Endothelial cell of umbilical vein (primary cell): ENCODE results near the gene EVX1. TPM values are rescaled to one million over a fixed set of nuclear protein-coding genes. Genes with fewer than 3 reads are reported as not detected.

Experiments used
- BruUV-seq: library from RNA; stranded (reverse); fragments of 400-500 nt; replicated peaks from 2 replicates; lab custom pipeline; 2021; lab: Mats Ljungman, UMichigan
- CTCF ChIA-PET: fragments of 300-600, 350-600 bp; sonication (Branson Sonifier 250); formaldehyde crosslinking; loops from one replicate; lab custom pipeline; 2021; ENCODE audit warnings: antibody characterized with exemption, inconsistent platforms; lab: Charles Lee
- POLR2A ChIA-PET: fragments of 300-600, 350-600 bp; sonication (Branson Sonifier 250); formaldehyde crosslinking; loops from one replicate; lab custom pipeline; 2021; ENCODE audit warnings: antibody characterized with exemption, inconsistent platforms; lab: Charles Lee
- DNase-seq: peaks from one replicate; pipeline ENCODE4 v3.0.0-alpha.2; 2011; ENCODE audit warnings: low read depth, low spot score
- FAIRE-seq: peaks from 2 replicates; lab custom pipeline; 2011; peaks lifted over from hg19 to GRCh38; lab: Jason Lieb, UNC
- H2AFZ ChIP-seq: 2 replicates; pipeline ENCODE4 v1.6.0; 2012; ENCODE audit warnings: low read depth, low read length, control low read depth, inconsistent platforms
- H3K27ac ChIP-seq: 2 replicates; pipeline ENCODE4 v1.5.1; 2011; ENCODE audit warnings: low read depth, mild to moderate bottlenecking, control low read depth, low read length, moderate library complexity; ENCODE audit not compliant: insufficient read depth
- H3K27me3 ChIP-seq, 2 experiments: 2 replicates each; pipeline versions ENCODE4 v1.6.0 to v1.6.1; 2011; ENCODE audit warnings: low read length in 2 of 2, mixed read lengths in 1 of 2; ENCODE audit not compliant: control insufficient read depth in 2 of 2, insufficient read depth in 2 of 2
- H3K36me3 ChIP-seq, 2 experiments: 2 replicates in 1 of 2; 3 replicates in 1 of 2; pipeline ENCODE4 v1.5.1; 2011; ENCODE audit warnings: low read length in 2 of 2, mild to moderate bottlenecking in 1 of 2, moderate library complexity in 1 of 2; ENCODE audit not compliant: control insufficient read depth in 2 of 2, insufficient read depth in 2 of 2; ENCODE audit errors: extremely low read depth in 1 of 2
- H3K4me1 ChIP-seq: 3 replicates; pipeline ENCODE4 v1.5.1; 2011; ENCODE audit warnings: mild to moderate bottlenecking, low read length; ENCODE audit not compliant: control insufficient read depth, insufficient read depth; ENCODE audit errors: extremely low read depth
- H3K4me2 ChIP-seq: 2 replicates; pipeline ENCODE4 v1.6.1; 2011; ENCODE audit warnings: low read length, control low read depth, mixed read lengths; ENCODE audit not compliant: insufficient read depth
- H3K4me3 ChIP-seq, 3 experiments: fragments of 200-600 bp in 1 of 3; sonication (generic), shearing (Covaris generic) in 1 of 3; replicated peaks in 1 of 3; 2 replicates each; pipeline ENCODE4 v1.5.1; 2011 to 2016; ENCODE audit warnings: control low read depth in 3 of 3, low read length in 3 of 3, mild to moderate bottlenecking in 2 of 3, inconsistent platforms in 1 of 3, low read depth in 1 of 3, moderate library complexity in 1 of 3; ENCODE audit not compliant: insufficient read depth in 1 of 3
- H3K79me2 ChIP-seq: 2 replicates; pipeline ENCODE4 v1.6.0; 2012; ENCODE audit warnings: low read length, inconsistent platforms; ENCODE audit not compliant: control insufficient read depth, insufficient read depth
- H3K9ac ChIP-seq: replicated peaks from 2 replicates; pipeline ENCODE3; 2011; ENCODE audit warnings: low read length, control low read depth; ENCODE audit not compliant: insufficient read depth; ENCODE audit errors: extremely low read depth
- H3K9me1 ChIP-seq: replicated peaks from 3 replicates; pipeline ENCODE4 v1.6.0; 2011; ENCODE audit warnings: mild to moderate bottlenecking, low read length; ENCODE audit not compliant: control insufficient read depth, insufficient read depth; ENCODE audit errors: extremely low read depth
- H3K9me3 ChIP-seq: replicated peaks from 2 replicates; pipeline ENCODE4 v1.5.1; 2012; ENCODE audit warnings: low read length, inconsistent platforms; ENCODE audit not compliant: control insufficient read depth, insufficient read depth
- H4K20me1 ChIP-seq: replicated peaks from 2 replicates; pipeline ENCODE3; 2011; ENCODE audit warnings: mild to moderate bottlenecking, low read length; ENCODE audit not compliant: control insufficient read depth, insufficient read depth; ENCODE audit errors: extremely low read depth
- EZH2 ChIP-seq: IDR thresholded peaks from 2 replicates; pipeline ENCODE4 v1.6.1; 2012; ENCODE audit warnings: borderline replicate concordance, low read depth, mild to moderate bottlenecking, moderate library complexity, low read length, inconsistent platforms; ENCODE audit not compliant: severe bottlenecking
- FOS ChIP-seq: IDR thresholded peaks from 2 replicates; pipeline ENCODE4 v1.6.1; 2011; ENCODE audit warnings: mild to moderate bottlenecking, low read length, moderate library complexity, borderline replicate concordance; ENCODE audit not compliant: insufficient read depth
- GATA2 ChIP-seq: IDR thresholded peaks from 2 replicates; pipeline ENCODE4 v1.7.0; 2011; ENCODE audit warnings: low read depth, mild to moderate bottlenecking, moderate library complexity, mixed read lengths, low read length; ENCODE audit not compliant: insufficient read length, insufficient read depth
- JUN ChIP-seq: IDR thresholded peaks from 2 replicates; pipeline ENCODE4 v1.6.1; 2011; ENCODE audit warnings: borderline replicate concordance, low read depth; ENCODE audit not compliant: insufficient read length, insufficient read depth
- MAX ChIP-seq: IDR thresholded peaks from 2 replicates; pipeline ENCODE4 v1.6.1; 2011; ENCODE audit not compliant: insufficient read depth, insufficient read length
- MYC ChIP-seq: IDR thresholded peaks from one replicate; pipeline ENCODE4 v1.6.1; 2011; ENCODE audit warnings: mild to moderate bottlenecking, low read depth, low read length
- POLR2A ChIP-seq: IDR thresholded peaks from 2 replicates; pipeline ENCODE4 v1.6.1; 2012; ENCODE audit warnings: low read depth, mild to moderate bottlenecking, control low read depth, low read length
- POLR2AphosphoS5 ChIP-seq: IDR thresholded peaks from 2 replicates; pipeline ENCODE4 v1.6.1; 2012; ENCODE audit warnings: low read depth, mild to moderate bottlenecking, control low read depth, low read length, moderate library complexity; ENCODE audit not compliant: insufficient read depth
- dilution Hi-C: fragments of 300-500 bp; cut with MboI; formaldehyde crosslinking; loops from one replicate; pipeline ENCODE4 v1.15.0; 2019; ENCODE audit warnings: low sequenced_read_pairs; ENCODE audit not compliant: extremely low pct_ligation_motif_present
- intact Hi-C: fragments of 100-400 bp; cut with micrococcal nuclease; formaldehyde crosslinking; loops from one replicate; pipeline ENCODE4 v1.10.0; 2022
- polyA plus RNA-seq, 4 experiments: library from polyadenylated mRNA; depleted of rRNA in 3 of 4; stranded (reverse) in 3 of 4; unstranded in 1 of 4; fragments of >200 nt; gene quantifications; 2 replicates each; pipeline versions ENCODE4 v1.2.1 to v1.2.3, GENCODE V29; 2011 to 2012; ENCODE audit warnings: missing spikeins in 1 of 4
- total RNA-seq: library from RNA; stranded (reverse); gene quantifications from 2 replicates; pipeline ENCODE4 v1.2.3, GENCODE V29; 2021
- TF ChIP-seq, protein P1 (sequence below), 2 donors: IDR thresholded peaks; 1 replicate in 1 of 2; 2 replicates in 1 of 2; pipeline ENCODE4 v1.5.1; 2011; ENCODE audit warnings: low read length in 2 of 2, mild to moderate bottlenecking in 2 of 2, moderate library complexity in 2 of 2, control low read depth in 1 of 2, inconsistent platforms in 1 of 2, low read depth in 1 of 2; ENCODE audit not compliant: insufficient read depth in 1 of 2; ENCODE audit errors: extremely low read depth in 1 of 2

EVX1 gene
- total and polyA plus RNA-seq, 2 donors (not counting 3 experiments of a cell fraction or from before 2014, with no cell fraction given), result not detected

DNA sequence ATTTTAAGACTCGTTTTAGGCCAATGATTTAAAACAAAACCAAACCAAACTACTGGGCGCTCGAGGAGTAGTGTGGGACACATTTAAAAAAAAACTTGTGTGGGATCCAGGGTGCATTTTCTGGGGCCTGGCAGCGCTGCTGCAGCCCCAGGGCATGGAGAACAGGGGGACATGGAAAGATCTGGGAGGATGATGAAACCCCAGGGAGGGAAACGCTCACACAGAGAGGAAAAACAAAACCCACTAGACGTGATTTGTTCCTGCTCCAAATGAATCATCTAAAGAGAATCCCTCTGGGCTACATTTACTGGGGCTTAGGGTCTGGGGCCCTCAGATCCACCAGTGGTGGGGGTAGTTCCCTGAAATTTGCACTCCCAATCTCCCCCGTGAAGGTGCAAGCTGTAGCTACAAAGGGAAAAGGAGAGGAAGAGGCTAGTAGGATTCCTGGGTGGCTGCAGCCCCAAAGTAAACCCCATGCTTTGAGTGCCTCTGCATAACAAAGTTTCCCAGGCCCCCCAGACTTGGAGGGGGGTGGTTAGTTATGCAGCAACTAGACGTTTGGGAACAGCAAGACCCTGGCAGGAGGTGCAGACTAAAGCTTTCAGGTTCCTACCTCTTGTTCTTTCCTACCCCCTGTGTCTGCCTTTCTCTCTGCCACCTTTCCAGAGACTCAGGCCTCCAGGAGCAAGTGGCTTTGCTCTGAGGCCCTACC, 28.2 kb upstream of the EVX1 start:
- no peak overlapping the region for H3K9ac ChIP-seq
- H3K79me2 ChIP-seq, result no peaks in the 10 kb centered on the region
- no peak overlapping the region for H3K4me2 ChIP-seq
- H3K9me1 ChIP-seq, result no peaks in the 10 kb centered on the region
- no peak for TF ChIP-seq GATA2
- TF ChIP-seq MAX, result no peak
- TF ChIP-seq POLR2AphosphoS5, result no peak
- TF ChIP-seq FOS, result no peak
- TF ChIP-seq, protein P1, sequence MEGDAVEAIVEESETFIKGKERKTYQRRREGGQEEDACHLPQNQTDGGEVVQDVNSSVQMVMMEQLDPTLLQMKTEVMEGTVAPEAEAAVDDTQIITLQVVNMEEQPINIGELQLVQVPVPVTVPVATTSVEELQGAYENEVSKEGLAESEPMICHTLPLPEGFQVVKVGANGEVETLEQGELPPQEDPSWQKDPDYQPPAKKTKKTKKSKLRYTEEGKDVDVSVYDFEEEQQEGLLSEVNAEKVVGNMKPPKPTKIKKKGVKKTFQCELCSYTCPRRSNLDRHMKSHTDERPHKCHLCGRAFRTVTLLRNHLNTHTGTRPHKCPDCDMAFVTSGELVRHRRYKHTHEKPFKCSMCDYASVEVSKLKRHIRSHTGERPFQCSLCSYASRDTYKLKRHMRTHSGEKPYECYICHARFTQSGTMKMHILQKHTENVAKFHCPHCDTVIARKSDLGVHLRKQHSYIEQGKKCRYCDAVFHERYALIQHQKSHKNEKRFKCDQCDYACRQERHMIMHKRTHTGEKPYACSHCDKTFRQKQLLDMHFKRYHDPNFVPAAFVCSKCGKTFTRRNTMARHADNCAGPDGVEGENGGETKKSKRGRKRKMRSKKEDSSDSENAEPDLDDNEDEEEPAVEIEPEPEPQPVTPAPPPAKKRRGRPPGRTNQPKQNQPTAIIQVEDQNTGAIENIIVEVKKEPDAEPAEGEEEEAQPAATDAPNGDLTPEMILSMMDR (IDR thresholded peaks at IDR 0.05; ENCODE audit: extremely low read depth in 1 of 2, insufficient read depth in 1 of 2, low read depth in 1 of 2, low read length in 2 of 2), result no peak
- TF ChIP-seq MYC, result no peak
- no peak for TF ChIP-seq POLR2A
- no peak for TF ChIP-seq JUN
- TF ChIP-seq EZH2, result no peak
- DNase-seq (no peak), FAIRE-seq (no peak)
- no peak overlapping the region for H2AFZ ChIP-seq
- H4K20me1 ChIP-seq, result no peaks in the 10 kb centered on the region
- ChIA-PET POLR2A (no interaction called here), CTCF (interaction anchor here (0.8 kb wide), 1 partner anchor 77 kb away, joined by 3 read pairs; no protein-coding TSS in a partner anchor)
- no TSS peak for BruUV-seq
- no peaks in the 10 kb centered on the region for H3K9me3 ChIP-seq
- H3K4me3 ChIP-seq, result no peak overlapping the region
- intact Hi-C loops (loop anchor here (5.0 kb wide), 1 partner anchor 863 kb away; no protein-coding TSS in a partner anchor), dilution Hi-C loops (no loop called here)
- peaks cover 12% of the 10 kb centered on the region for H3K4me1 ChIP-seq
- no peaks in the 10 kb centered on the region for H3K36me3 ChIP-seq
- peaks cover 65% of the 10 kb centered on the region in 2 experiments for H3K27me3 ChIP-seq
- no peak overlapping the region for H3K27ac ChIP-seq
